Activated T-cell treated with anti-CD3 and anti-CD28 coated beads, Interleukin-2, amount 50 U/mL, for 24 hours (primary cell): ENCODE results near the gene PTPRG.

Experiments used
- DNase-seq: peaks from one replicate; pipeline ENCODE4 v3.0.0-alpha.2; 2020
- H3K27ac Mint-ChIP-seq: 2 replicates; pipeline ENCODE4 v1.8.0; 2020; ENCODE audit warnings: mild to moderate bottlenecking, mixed read lengths
- H3K27me3 Mint-ChIP-seq: 2 replicates; pipeline ENCODE4 v1.8.0; 2020; ENCODE audit warnings: mixed read lengths
- H3K36me3 Mint-ChIP-seq: 2 replicates; pipeline ENCODE4 v1.8.0; 2020; ENCODE audit warnings: low read depth, mixed read lengths
- H3K4me1 Mint-ChIP-seq: 2 replicates; pipeline ENCODE4 v1.8.0; 2020; ENCODE audit warnings: low read depth, mixed read lengths
- H3K4me3 Mint-ChIP-seq: 2 replicates; pipeline ENCODE4 v1.8.0; 2020; ENCODE audit warnings: mild to moderate bottlenecking, moderate library complexity, mixed read lengths
- H3K9me3 Mint-ChIP-seq: 2 replicates; pipeline ENCODE4 v1.8.0; 2020; ENCODE audit warnings: mixed read lengths

The PTPRG gene

DNA sequence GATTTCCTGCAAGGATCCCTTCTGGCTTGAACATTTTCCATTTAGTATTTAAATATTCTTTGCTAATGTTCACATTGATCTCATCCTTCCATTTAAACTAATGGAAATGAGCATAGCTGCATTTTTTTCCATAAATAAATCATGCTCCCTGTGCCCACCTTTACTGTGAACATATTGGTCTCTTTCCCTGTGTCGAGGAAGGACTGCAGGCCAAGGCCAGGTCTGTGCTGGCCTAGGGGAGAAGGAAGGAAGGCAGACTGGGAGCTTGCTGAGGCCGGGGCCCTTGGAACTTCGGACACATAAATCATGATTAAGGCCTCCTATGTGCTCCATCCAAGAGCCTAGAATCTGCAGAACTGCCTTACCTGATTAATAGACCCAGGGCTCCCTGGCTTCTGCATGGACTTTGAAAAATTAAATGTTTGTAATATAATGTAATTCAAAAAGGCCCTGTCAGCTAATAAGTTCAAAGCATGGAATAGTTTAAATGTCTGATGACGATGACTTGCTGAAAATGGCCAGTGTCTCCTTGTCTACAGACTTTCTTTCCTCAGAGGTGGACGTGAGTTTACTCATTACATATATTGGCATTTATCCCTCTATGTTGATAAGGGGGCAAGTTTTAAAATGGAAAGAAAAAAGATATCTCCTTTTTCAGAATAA is 636.1 kb downstream of the PTPRG start:
- Mint-ChIP-seq H3K36me3 (no peaks in the 10 kb centered on the region), H3K27ac (no peak overlapping the region), H3K4me1 (no peaks in the 10 kb centered on the region), H3K9me3 (no peaks in the 10 kb centered on the region), H3K4me3 (no peak overlapping the region), H3K27me3 (peaks cover 2% of the 10 kb centered on the region)
- no peak for DNase-seq

- no peak for DNase-seq
- no peaks in the 10 kb centered on the region for H3K9me3 Mint-ChIP-seq
- H3K27me3 Mint-ChIP-seq = peaks cover 2% of the 10 kb centered on the region
- no peak overlapping the region for H3K4me3 Mint-ChIP-seq
- H3K4me1 Mint-ChIP-seq = no peaks in the 10 kb centered on the region
- H3K36me3 Mint-ChIP-seq = no peaks in the 10 kb centered on the region
- H3K27ac Mint-ChIP-seq = no peak overlapping the region
These were observed 637.8 kb downstream of the PTPRG start for GRCh38 chr3:62199126-62199525.

GRCh38 chr3:62201438-62202035 is 640.2 kb downstream of the PTPRG start:
- Mint-ChIP-seq H3K4me1 (no peaks in the 10 kb centered on the region), H3K4me3 (no peak overlapping the region), H3K27me3 (peaks cover 2% of the 10 kb centered on the region), H3K36me3 (no peaks in the 10 kb centered on the region), H3K27ac (no peak overlapping the region), H3K9me3 (no peaks in the 10 kb centered on the region)
- no peak for DNase-seq

- Mint-ChIP-seq H3K27me3 (peaks cover 2% of the 10 kb centered on the region), H3K36me3 (no peaks in the 10 kb centered on the region), H3K4me1 (no peaks in the 10 kb centered on the region), H3K27ac (no peak overlapping the region), H3K4me3 (no peak overlapping the region), H3K9me3 (no peaks in the 10 kb centered on the region)
- no peak for DNase-seq
These were observed 641.8 kb downstream of the PTPRG start for GRCh38 chr3:62203152-62203551.

DNA sequence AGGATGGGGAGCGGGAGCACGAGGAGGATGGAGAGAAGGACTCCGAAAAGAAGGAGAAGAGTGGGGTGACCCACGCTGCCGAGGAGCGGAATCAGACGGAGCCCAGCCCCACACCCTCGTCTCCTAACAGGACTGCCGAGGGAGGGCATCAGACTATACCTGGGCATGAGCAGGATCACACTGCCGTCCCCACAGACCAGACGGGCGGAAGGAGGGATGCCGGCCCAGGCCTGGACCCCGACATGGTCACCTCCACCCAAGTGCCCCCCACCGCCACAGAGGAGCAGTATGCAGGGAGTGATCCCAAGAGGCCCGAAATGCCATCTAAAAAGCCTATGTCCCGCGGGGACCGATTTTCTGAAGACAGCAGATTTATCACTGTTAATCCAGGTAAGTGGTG is 642.2 kb downstream of the PTPRG start:
- no peak for DNase-seq
- no peaks in the 10 kb centered on the region for H3K9me3 Mint-ChIP-seq
- no peak overlapping the region for H3K4me3 Mint-ChIP-seq
- H3K4me1 Mint-ChIP-seq = no peaks in the 10 kb centered on the region
- no peak overlapping the region for H3K27ac Mint-ChIP-seq
- peaks cover 2% of the 10 kb centered on the region for H3K27me3 Mint-ChIP-seq
- no peaks in the 10 kb centered on the region for H3K36me3 Mint-ChIP-seq

DNA sequence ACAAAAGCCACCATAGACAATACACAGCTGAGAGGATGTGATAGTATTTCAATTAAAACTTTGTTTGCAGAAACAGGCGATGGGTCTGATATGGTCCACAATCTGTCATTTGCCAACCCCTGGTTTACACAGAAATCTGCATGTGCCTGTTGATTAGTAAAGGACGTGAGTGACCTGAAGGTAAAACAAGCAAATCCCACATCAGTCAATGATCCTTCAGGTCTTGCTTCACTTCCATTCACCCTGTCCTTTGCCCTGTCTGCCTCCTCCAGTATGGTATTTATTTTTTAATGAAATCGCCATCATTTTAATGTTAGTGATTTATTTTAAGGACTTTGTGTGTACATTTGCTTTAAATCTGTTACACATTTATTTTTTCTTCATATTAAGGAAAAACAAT is 645.8 kb downstream of the PTPRG start:
- no peak for DNase-seq
- no peak overlapping the region for H3K4me3 Mint-ChIP-seq
- no peaks in the 10 kb centered on the region for H3K36me3 Mint-ChIP-seq
- no peak overlapping the region for H3K27ac Mint-ChIP-seq
- H3K27me3 Mint-ChIP-seq = no peaks in the 10 kb centered on the region
- H3K4me1 Mint-ChIP-seq = no peaks in the 10 kb centered on the region
- H3K9me3 Mint-ChIP-seq = no peaks in the 10 kb centered on the region

- H3K27ac Mint-ChIP-seq = no peak overlapping the region
- no peaks in the 10 kb centered on the region for H3K9me3 Mint-ChIP-seq
- no peak for DNase-seq
- H3K4me3 Mint-ChIP-seq = no peak overlapping the region
- H3K4me1 Mint-ChIP-seq = no peaks in the 10 kb centered on the region
- no peaks in the 10 kb centered on the region for H3K27me3 Mint-ChIP-seq
- H3K36me3 Mint-ChIP-seq = no peaks in the 10 kb centered on the region
These were observed 647.0 kb downstream of the PTPRG start for GRCh38 chr3:62208385-62208784.

DNA sequence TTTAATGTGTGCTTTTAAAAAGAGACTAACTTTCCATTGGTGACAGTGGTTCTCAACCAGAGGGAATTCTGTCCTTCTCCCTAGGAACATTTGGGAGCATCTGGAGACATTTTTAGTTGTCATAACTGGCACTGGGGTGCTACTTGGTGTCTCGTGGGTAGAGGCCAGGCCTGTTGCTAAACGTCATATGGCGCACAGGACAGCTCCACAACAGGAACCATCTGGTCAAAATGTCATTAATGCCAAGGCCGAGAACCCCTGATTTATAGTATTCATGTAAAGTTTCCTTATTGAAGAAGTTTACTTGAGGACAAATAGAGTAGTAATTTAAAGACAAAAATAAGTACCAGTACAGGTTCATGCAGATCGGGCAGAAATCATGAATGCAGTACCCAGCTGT is 647.7 kb downstream of the PTPRG start:
- Mint-ChIP-seq H3K27ac (no peak overlapping the region), H3K27me3 (no peaks in the 10 kb centered on the region), H3K9me3 (no peaks in the 10 kb centered on the region), H3K36me3 (no peaks in the 10 kb centered on the region), H3K4me1 (no peaks in the 10 kb centered on the region), H3K4me3 (no peak overlapping the region)
- no peak for DNase-seq

- no peak for DNase-seq
- Mint-ChIP-seq H3K27me3 (no peaks in the 10 kb centered on the region), H3K36me3 (no peaks in the 10 kb centered on the region), H3K4me3 (no peak overlapping the region), H3K9me3 (no peaks in the 10 kb centered on the region), H3K27ac (no peak overlapping the region), H3K4me1 (no peaks in the 10 kb centered on the region)
These were observed 648.6 kb downstream of the PTPRG start for GRCh38 chr3:62210011-62210410.

GRCh38 chr3:62211675-62212429 is 650.5 kb downstream of the PTPRG start:
- H3K27ac Mint-ChIP-seq = no peak overlapping the region
- no peak for DNase-seq
- H3K4me1 Mint-ChIP-seq = no peaks in the 10 kb centered on the region
- no peaks in the 10 kb centered on the region for H3K27me3 Mint-ChIP-seq
- H3K4me3 Mint-ChIP-seq = no peak overlapping the region
- no peaks in the 10 kb centered on the region for H3K36me3 Mint-ChIP-seq
- H3K9me3 Mint-ChIP-seq = no peaks in the 10 kb centered on the region

GRCh38 chr3:62214850-62215249 is 653.5 kb downstream of the PTPRG start:
- Mint-ChIP-seq H3K27ac (no peak overlapping the region), H3K9me3 (no peaks in the 10 kb centered on the region), H3K36me3 (no peaks in the 10 kb centered on the region), H3K27me3 (no peaks in the 10 kb centered on the region), H3K4me3 (no peak overlapping the region), H3K4me1 (no peaks in the 10 kb centered on the region)
- DNase-seq = no peak

- H3K36me3 Mint-ChIP-seq = no peaks in the 10 kb centered on the region
- no peak overlapping the region for H3K27ac Mint-ChIP-seq
- H3K27me3 Mint-ChIP-seq = no peaks in the 10 kb centered on the region
- H3K4me1 Mint-ChIP-seq = no peaks in the 10 kb centered on the region
- H3K4me3 Mint-ChIP-seq = no peak overlapping the region
- no peaks in the 10 kb centered on the region for H3K9me3 Mint-ChIP-seq
- DNase-seq = no peak
These were observed 659.2 kb downstream of the PTPRG start for GRCh38 chr3:62220616-62221015.

- Mint-ChIP-seq H3K27me3 (peaks cover 11% of the 10 kb centered on the region), H3K27ac (no peak overlapping the region), H3K36me3 (no peaks in the 10 kb centered on the region), H3K9me3 (no peaks in the 10 kb centered on the region), H3K4me3 (no peak overlapping the region), H3K4me1 (no peaks in the 10 kb centered on the region)
- DNase-seq = no peak
These were observed 663.7 kb downstream of the PTPRG start for GRCh38 chr3:62225051-62225450.

- no peak for DNase-seq
- H3K9me3 Mint-ChIP-seq = no peaks in the 10 kb centered on the region
- H3K36me3 Mint-ChIP-seq = no peaks in the 10 kb centered on the region
- H3K27me3 Mint-ChIP-seq = peaks cover 15% of the 10 kb centered on the region
- H3K4me3 Mint-ChIP-seq = no peak overlapping the region
- no peak overlapping the region for H3K27ac Mint-ChIP-seq
- H3K4me1 Mint-ChIP-seq = no peaks in the 10 kb centered on the region
These were observed 665.4 kb downstream of the PTPRG start for GRCh38 chr3:62226601-62227339.

DNA sequence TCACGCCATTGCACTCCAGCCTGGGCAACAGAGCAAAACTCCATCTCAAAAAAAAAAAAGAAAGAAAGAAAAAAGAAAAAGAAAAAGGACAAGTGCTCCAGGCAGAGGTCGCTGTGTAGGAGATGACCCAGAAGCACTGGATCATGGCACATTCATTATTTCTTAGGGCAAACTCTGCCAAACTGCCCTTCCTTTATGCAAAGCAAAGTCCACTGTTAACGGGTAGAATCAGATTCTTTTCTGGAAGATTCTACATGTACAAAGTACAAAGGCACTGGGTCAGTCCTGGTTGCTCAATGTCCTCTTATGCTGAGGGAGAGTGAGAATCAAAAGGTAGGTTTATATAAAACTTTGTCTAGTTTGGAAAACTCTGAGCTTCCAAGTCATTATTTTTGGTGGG is 667.1 kb downstream of the PTPRG start:
- Mint-ChIP-seq H3K4me1 (no peaks in the 10 kb centered on the region), H3K4me3 (no peak overlapping the region), H3K27ac (no peak overlapping the region), H3K9me3 (no peaks in the 10 kb centered on the region), H3K27me3 (peaks cover 15% of the 10 kb centered on the region), H3K36me3 (no peaks in the 10 kb centered on the region)
- no peak for DNase-seq
